Measurements from ENCODE around the gene SLC39A9. TPM values are rescaled to one million over a fixed set of nuclear protein-coding genes. Genes with fewer than 3 reads are reported as not detected.

The SLC39A9 gene
- total RNA-seq, 1 donor, result 37.2 TPM

- no peak overlapping the region for H3K4me3 ChIP-seq (ENCODE audit: low read length)
- no peaks in the 10 kb centered on the region for H3K27me3 ChIP-seq (ENCODE audit: insufficient read depth, low read length)
- peaks cover 13% of the 10 kb centered on the region for H3K4me1 ChIP-seq (ENCODE audit: insufficient read depth, low read length)
- no peaks in the 10 kb centered on the region for H3K9me3 ChIP-seq (ENCODE audit: low read depth, low read length)
Measured at GRCh38 chr14:69428289-69428998, 30.0 kb downstream of the SLC39A9 start.

GRCh38 chr14:69429643-69430042 is 31.2 kb downstream of the SLC39A9 start:
- Histone ChIP-seq H3K4me1 (ENCODE audit: insufficient read depth, low read length) (peaks cover 12% of the 10 kb centered on the region), H3K4me3 (ENCODE audit: low read length) (no peak overlapping the region), H3K27me3 (ENCODE audit: insufficient read depth, low read length) (no peaks in the 10 kb centered on the region), H3K9me3 (ENCODE audit: low read depth, low read length) (no peaks in the 10 kb centered on the region)

DNA sequence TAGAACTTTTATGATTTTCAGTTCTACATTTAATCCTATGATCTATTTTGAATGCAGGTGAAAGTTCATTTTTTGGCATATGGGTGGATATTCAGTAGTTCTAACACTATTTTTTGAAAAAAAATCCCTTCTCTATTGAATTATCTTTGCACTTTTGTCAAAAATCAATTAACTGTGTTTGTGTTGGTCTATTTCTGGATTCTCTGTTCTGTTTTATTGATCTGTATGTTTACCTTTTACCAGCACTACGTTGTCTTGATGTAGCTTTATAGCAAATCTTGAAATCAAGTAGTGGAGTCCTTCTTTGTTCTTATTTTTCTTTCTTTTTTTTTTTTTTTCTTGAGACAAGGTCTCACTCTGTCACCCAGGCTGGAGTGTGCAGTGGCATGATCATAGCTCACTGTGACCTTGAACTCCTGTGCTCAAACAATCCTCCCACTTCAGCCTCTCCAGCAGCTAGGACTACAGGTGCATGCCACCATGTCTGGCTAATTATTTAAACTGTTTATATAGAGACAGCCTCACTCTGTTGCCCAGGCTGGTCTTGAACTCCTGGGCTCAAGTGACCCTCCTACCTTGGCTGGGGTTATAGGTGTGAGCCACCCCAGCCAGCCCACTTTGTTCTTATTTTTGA is 31.9 kb downstream of the SLC39A9 start:
- Histone ChIP-seq H3K9me3 (ENCODE audit: low read depth, low read length) (no peaks in the 10 kb centered on the region), H3K4me3 (ENCODE audit: low read length) (no peak overlapping the region), H3K27me3 (ENCODE audit: insufficient read depth, low read length) (no peaks in the 10 kb centered on the region), H3K4me1 (ENCODE audit: insufficient read depth, low read length) (peaks cover 12% of the 10 kb centered on the region)

DNA sequence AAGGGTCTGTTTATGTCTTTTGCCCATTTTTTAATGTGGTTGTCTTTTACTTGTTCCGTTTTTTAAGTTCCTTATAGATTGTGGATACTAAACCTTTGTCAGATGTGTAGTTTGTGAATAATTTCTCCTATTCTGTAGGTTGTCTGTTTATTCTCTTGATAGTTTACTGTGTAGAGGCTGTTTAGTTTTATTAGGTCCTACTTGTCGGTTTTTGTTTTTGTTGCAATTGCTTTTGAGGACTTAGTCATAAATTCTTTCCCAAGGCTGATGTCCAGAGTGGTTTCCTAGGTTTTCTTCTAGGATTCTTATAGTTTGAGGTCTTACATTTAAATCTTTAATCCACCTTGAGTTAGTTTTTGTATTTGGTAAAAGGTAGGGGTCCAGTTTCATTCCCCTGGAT is 33.9 kb downstream of the SLC39A9 start:
- Histone ChIP-seq H3K9me3 (ENCODE audit: low read depth, low read length) (no peaks in the 10 kb centered on the region), H3K4me3 (ENCODE audit: low read length) (no peak overlapping the region), H3K4me1 (ENCODE audit: insufficient read depth, low read length) (peaks cover 12% of the 10 kb centered on the region), H3K27me3 (ENCODE audit: insufficient read depth, low read length) (no peaks in the 10 kb centered on the region)

DNA sequence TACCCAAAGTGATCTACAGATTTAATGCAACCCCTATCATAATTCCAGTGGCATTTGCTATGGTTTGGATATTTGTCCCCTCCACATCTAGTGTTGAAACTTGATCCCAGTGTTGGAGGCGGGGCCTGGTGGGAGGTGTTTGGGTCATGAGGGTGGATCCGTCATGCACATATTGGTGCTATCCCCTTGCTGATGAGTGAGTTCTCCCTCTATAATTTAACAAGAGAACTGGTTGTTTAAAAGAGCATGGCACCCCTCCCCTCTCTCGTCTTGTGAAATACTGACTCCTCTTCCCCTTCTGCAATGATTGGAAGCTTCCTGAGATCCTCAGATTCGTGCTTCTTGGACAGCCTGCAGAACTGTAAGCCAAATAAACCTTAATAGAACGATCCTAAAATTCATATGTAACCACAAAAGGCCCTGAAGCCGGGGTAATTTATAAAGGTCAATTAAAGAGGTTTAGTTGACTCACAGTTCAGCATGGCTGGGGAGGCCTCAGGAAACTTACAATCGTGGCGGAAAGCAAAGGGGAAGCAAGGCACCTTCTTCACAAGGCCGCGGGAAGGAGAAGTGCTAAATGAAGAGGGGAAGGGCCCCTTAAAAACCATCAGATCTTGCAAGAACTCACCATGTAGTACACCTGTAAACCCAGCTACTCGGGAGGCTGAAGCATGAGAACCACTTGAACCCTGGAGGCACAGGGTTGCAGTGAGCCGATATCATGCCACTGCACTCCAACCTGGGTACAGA is 41.2 kb downstream of the SLC39A9 start:
- H3K27me3 ChIP-seq (ENCODE audit: insufficient read depth, low read length), result no peaks in the 10 kb centered on the region
- peaks cover 11% of the 10 kb centered on the region for H3K4me1 ChIP-seq (ENCODE audit: insufficient read depth, low read length)
- H3K9me3 ChIP-seq (ENCODE audit: low read depth, low read length), result no peaks in the 10 kb centered on the region

GRCh38 chr14:69441948-69442347 is 43.5 kb downstream of the SLC39A9 start:
- no peaks in the 10 kb centered on the region for H3K9me3 ChIP-seq (ENCODE audit: low read depth, low read length)

More for the DNA sequence above, 41.2 kb downstream of the SLC39A9 start:
- H3K4me3 ChIP-seq (ENCODE audit: low read length), result no peak overlapping the region

DNA sequence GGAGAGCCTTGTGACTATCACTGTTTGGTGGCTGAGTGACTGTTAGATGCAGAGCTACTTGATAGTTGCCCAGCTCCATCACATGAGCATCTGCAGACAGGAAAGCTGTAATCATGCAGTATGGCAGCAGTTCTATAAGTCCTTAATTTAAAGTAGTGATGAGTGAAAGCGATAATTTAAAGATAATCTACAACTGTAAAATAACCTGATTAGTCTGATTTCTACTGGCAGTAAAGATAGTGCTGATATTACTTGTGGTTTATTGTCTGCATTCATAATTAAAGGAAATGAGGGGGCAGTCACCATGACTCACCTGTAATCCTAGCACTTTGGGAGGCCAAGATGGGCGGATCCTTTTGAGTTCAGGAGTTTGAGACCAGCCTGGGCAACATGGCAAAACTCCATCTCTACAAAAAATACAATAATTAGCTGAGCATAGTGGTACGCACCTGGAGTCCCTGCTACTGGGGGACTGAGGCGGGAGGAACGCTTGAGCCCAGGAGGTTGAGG is 44.9 kb downstream of the SLC39A9 start:
- no peaks in the 10 kb centered on the region for H3K27me3 ChIP-seq (ENCODE audit: insufficient read depth, low read length)
- H3K9me3 ChIP-seq (ENCODE audit: low read depth, low read length), result no peaks in the 10 kb centered on the region
- H3K4me3 ChIP-seq (ENCODE audit: low read length), result no peak overlapping the region
- H3K4me1 ChIP-seq (ENCODE audit: insufficient read depth, low read length), result peaks cover 11% of the 10 kb centered on the region

More at GRCh38 chr14:69441948-69442347, 43.5 kb downstream of the SLC39A9 start:
- Histone ChIP-seq H3K4me3 (ENCODE audit: low read length) (no peak overlapping the region), H3K4me1 (ENCODE audit: insufficient read depth, low read length) (peaks cover 11% of the 10 kb centered on the region), H3K27me3 (ENCODE audit: insufficient read depth, low read length) (no peaks in the 10 kb centered on the region)

DNA sequence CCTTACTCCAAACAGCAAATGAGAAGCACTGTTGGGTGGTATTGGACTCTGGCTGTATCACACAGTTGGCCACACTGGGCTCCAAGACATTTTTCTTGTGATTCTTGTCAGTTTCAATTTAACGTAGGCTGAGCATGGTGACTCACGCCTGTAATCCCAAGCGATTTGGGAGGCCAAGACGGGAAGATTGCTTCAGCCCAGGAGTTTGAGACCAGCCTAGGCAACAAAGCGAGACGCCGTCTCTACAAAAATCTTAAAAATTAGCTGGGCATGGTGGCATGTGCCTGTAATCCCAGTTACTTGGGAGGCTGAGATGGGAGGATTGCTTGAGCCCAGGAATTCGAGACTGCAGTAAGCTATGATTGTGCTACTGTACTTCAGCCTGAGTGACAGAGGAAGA is 50.7 kb downstream of the SLC39A9 start:
- no peak overlapping the region for H3K4me3 ChIP-seq (ENCODE audit: low read length)
- H3K27me3 ChIP-seq (ENCODE audit: insufficient read depth, low read length), result no peaks in the 10 kb centered on the region
- H3K9me3 ChIP-seq (ENCODE audit: low read depth, low read length), result no peaks in the 10 kb centered on the region
- no peaks in the 10 kb centered on the region for H3K4me1 ChIP-seq (ENCODE audit: insufficient read depth, low read length)

DNA sequence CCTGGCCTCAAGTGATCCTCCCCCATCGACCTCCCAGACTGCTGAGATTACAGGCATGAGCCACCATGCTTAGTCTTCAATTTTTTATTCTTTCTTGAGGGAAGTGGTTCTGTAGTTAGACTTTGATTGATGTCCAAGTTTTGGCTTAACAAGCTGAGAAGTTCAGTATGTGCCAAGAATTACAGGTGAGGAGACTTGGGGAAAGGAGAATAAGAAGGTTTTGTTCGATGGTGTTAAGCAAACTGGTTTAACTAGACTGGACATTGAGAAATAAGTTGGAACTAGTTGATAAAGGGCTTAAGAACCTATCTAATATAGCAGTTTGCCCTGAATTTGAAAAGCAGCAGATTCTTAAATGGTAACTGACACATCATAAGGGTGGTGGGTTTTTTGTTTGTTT is 53.4 kb downstream of the SLC39A9 start:
- H3K9me3 ChIP-seq (ENCODE audit: low read depth, low read length), result no peaks in the 10 kb centered on the region
- H3K4me1 ChIP-seq (ENCODE audit: insufficient read depth, low read length), result no peaks in the 10 kb centered on the region
- H3K27me3 ChIP-seq (ENCODE audit: insufficient read depth, low read length), result no peaks in the 10 kb centered on the region
- H3K4me3 ChIP-seq (ENCODE audit: low read length), result no peak overlapping the region

GRCh38 chr14:69458350-69458749 is 59.9 kb downstream of the SLC39A9 start:
- no peaks in the 10 kb centered on the region for H3K27me3 ChIP-seq (ENCODE audit: insufficient read depth, low read length)
- H3K4me1 ChIP-seq (ENCODE audit: insufficient read depth, low read length), result no peaks in the 10 kb centered on the region
- no peak overlapping the region for H3K4me3 ChIP-seq (ENCODE audit: low read length)
- H3K9me3 ChIP-seq (ENCODE audit: low read depth, low read length), result no peaks in the 10 kb centered on the region

DNA sequence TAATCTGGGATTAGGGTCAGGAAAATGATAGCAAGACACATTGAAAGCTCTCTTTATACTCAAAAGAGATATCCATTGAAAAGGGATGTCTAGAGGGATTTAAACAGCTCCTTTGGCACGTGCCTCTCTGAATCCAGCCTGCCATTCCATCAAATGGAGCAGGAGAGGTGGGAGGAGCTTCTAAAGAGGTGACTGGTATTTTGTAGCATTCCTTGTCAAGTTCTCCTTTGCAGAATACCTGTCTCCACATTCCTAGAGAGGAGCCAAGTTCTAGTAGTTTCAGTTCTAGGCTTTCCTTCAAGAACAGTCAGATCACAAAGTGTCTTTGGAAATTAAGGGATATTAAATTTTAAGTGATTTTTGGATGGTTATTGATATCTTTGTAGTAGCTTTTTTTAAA is 60.6 kb downstream of the SLC39A9 start:
- H3K27me3 ChIP-seq (ENCODE audit: insufficient read depth, low read length), result no peaks in the 10 kb centered on the region
- no peak overlapping the region for H3K4me3 ChIP-seq (ENCODE audit: low read length)
- no peaks in the 10 kb centered on the region for H3K9me3 ChIP-seq (ENCODE audit: low read depth, low read length)
- H3K4me1 ChIP-seq (ENCODE audit: insufficient read depth, low read length), result no peaks in the 10 kb centered on the region

- no peaks in the 10 kb centered on the region for H3K4me1 ChIP-seq (ENCODE audit: insufficient read depth, low read length)
- no peaks in the 10 kb centered on the region for H3K9me3 ChIP-seq (ENCODE audit: low read depth, low read length)
- H3K4me3 ChIP-seq (ENCODE audit: low read length), result no peak overlapping the region
- no peaks in the 10 kb centered on the region for H3K27me3 ChIP-seq (ENCODE audit: insufficient read depth, low read length)
Measured at GRCh38 chr14:69460093-69460701, 61.7 kb downstream of the SLC39A9 start.

DNA sequence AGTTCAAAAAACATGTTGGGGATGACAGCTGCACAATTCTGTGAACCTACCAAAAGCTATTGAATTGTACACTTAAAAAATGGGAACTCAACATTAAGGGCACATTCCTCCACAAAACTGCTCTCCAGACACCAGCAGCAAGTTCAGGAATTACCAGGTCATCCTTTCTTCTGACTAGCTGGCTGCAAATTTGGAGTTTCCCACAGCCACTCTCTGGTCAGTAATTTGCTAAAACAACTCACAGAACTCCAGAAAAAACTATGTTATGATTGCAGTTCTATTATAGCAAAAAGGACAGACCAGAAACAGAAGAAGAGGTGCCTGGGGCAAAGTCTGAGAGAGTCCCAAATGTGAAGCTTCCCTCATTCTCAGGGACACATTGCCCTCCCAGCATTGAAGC is 65.9 kb downstream of the SLC39A9 start:
- Histone ChIP-seq H3K4me1 (ENCODE audit: insufficient read depth, low read length) (peaks cover 11% of the 10 kb centered on the region), H3K27me3 (ENCODE audit: insufficient read depth, low read length) (no peaks in the 10 kb centered on the region), H3K9me3 (ENCODE audit: low read depth, low read length) (no peaks in the 10 kb centered on the region), H3K4me3 (ENCODE audit: low read length) (no peak overlapping the region)

DNA sequence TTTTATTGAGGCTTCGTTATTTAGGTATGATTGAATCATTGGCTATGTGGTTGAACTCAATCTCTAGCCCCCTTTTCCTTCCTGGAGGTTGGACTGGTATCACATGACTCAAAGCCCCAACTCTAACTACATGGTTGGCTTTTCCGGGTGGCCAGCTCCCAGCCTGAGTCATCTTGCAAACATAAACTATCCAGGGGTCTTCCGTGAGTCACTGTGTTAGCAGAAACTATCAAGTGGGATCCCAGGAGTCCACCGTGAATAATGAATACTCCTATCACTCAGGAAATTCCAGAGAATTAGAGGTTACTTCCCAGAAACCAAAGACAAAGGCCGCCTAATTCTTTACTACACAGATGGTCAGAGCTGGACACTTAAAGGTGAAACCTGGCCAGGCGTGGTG is 66.3 kb downstream of the SLC39A9 start:
- peaks cover 12% of the 10 kb centered on the region for H3K4me1 ChIP-seq (ENCODE audit: insufficient read depth, low read length)
- H3K4me3 ChIP-seq (ENCODE audit: low read length), result no peak overlapping the region
- no peaks in the 10 kb centered on the region for H3K27me3 ChIP-seq (ENCODE audit: insufficient read depth, low read length)
- H3K9me3 ChIP-seq (ENCODE audit: low read depth, low read length), result no peaks in the 10 kb centered on the region

GRCh38 chr14:69468949-69469348 is 70.5 kb downstream of the SLC39A9 start:
- H3K4me3 ChIP-seq (ENCODE audit: low read length), result no peak overlapping the region

More at GRCh38 chr14:69468949-69469348, 70.5 kb downstream of the SLC39A9 start:
- peaks cover 12% of the 10 kb centered on the region for H3K4me1 ChIP-seq (ENCODE audit: insufficient read depth, low read length)
- H3K9me3 ChIP-seq (ENCODE audit: low read depth, low read length), result no peaks in the 10 kb centered on the region
- H3K27me3 ChIP-seq (ENCODE audit: insufficient read depth, low read length), result no peaks in the 10 kb centered on the region
